Caco-2 (cell line): ENCODE results near the gene CNN3. TPM values are rescaled to one million over a fixed set of nuclear protein-coding genes. Genes with fewer than 3 reads are reported as not detected.

Experiments used
- BruUV-seq: library from RNA; stranded (reverse); fragments of 400-500 nt; replicated peaks from 2 replicates; lab custom pipeline; 2021; lab: Mats Ljungman, UMichigan
- CTCF ChIA-PET: fragments of 300-600 bp; sonication (Branson Sonifier 250); formaldehyde crosslinking; loops from one replicate; lab custom pipeline; 2022; ENCODE audit warnings: antibody characterized with exemption; lab: Charles Lee
- POLR2A ChIA-PET: fragments of 300-600 bp; sonication (Branson Sonifier 250); formaldehyde crosslinking; loops from one replicate; lab custom pipeline; 2022; ENCODE audit warnings: antibody characterized with exemption; lab: Charles Lee
- DNase-seq, 2 experiments: peaks; one replicate each; pipeline versions ENCODE4 v3.0.0 to v3.0.0-alpha.2; 2020 to 2022
- H3K27me3 ChIP-seq: replicated peaks from 2 replicates; pipeline ENCODE4 v1.6.0; 2011; ENCODE audit warnings: low read length; ENCODE audit not compliant: control insufficient read depth, insufficient read depth
- H3K36me3 ChIP-seq: 2 replicates; pipeline ENCODE4 v1.5.1; 2011; ENCODE audit warnings: low read length; ENCODE audit not compliant: control insufficient read depth, insufficient read depth
- H3K4me1 ChIP-seq: fragments of 250-450 bp; sonication (Bioruptor Pico); 2 replicates; pipeline ENCODE4 v1.5.1; 2020; ENCODE audit warnings: mild to moderate bottlenecking
- H3K4me3 ChIP-seq: 2 replicates; pipeline ENCODE4 v1.5.1; 2011; ENCODE audit warnings: low read depth, mild to moderate bottlenecking, control low read depth, low read length
- H3K9me3 ChIP-seq: fragments of 250-450 bp; sonication (Bioruptor Pico); 2 replicates; pipeline ENCODE4 v1.5.1; 2020; ENCODE audit warnings: mild to moderate bottlenecking, moderate library complexity
- H3K27ac Mint-ChIP-seq: one replicate; pipeline ENCODE4 v1.8.0; 2022; ENCODE audit warnings: mixed read lengths; ENCODE audit not compliant: unreplicated experiment
- H3K27me3 Mint-ChIP-seq: one replicate; pipeline ENCODE4 v1.8.0; 2022; ENCODE audit warnings: mixed read lengths; ENCODE audit not compliant: insufficient read depth, unreplicated experiment
- H3K36me3 Mint-ChIP-seq: one replicate; pipeline ENCODE4 v1.8.0; 2022; ENCODE audit warnings: mild to moderate bottlenecking, mixed read lengths; ENCODE audit not compliant: insufficient read depth, unreplicated experiment
- H3K4me1 Mint-ChIP-seq: one replicate; pipeline ENCODE4 v1.8.0; 2022; ENCODE audit warnings: low read depth, mixed read lengths; ENCODE audit not compliant: unreplicated experiment
- H3K4me3 Mint-ChIP-seq: one replicate; pipeline ENCODE4 v1.8.0; 2022; ENCODE audit warnings: mild to moderate bottlenecking, moderate library complexity, mixed read lengths; ENCODE audit not compliant: unreplicated experiment
- H3K9me3 Mint-ChIP-seq: one replicate; pipeline ENCODE4 v1.8.0; 2022; ENCODE audit warnings: mixed read lengths; ENCODE audit not compliant: unreplicated experiment
- intact Hi-C: fragments of 100-400 bp; cut with micrococcal nuclease; formaldehyde crosslinking; loops from one replicate; pipeline ENCODE4 v1.10.0; 2022; ENCODE audit not compliant: unreplicated experiment
- total RNA-seq: library from RNA; stranded (reverse); gene quantifications from 2 replicates; pipeline ENCODE4 v1.2.3, GENCODE V29; 2022
- TF ChIP-seq, protein P1 (sequence below), 2 experiments: fragments of 200-600 bp in 1 of 2; IDR thresholded peaks; 1 replicate in 1 of 2; 2 replicates in 1 of 2; pipeline versions ENCODE4 v1.5.1 to v1.8.0; 2011 to 2022; ENCODE audit warnings: antibody characterized with exemption in 1 of 2, control low read depth in 1 of 2, inconsistent platforms in 1 of 2, low read depth in 1 of 2, low read length in 1 of 2, mild to moderate bottlenecking in 1 of 2, moderate library complexity in 1 of 2; ENCODE audit not compliant: insufficient read depth in 1 of 2, severe bottlenecking in 1 of 2, unreplicated experiment in 1 of 2

CNN3 gene
- total RNA-seq, 1 experiment from 2014 or later, result 329 TPM

DNA sequence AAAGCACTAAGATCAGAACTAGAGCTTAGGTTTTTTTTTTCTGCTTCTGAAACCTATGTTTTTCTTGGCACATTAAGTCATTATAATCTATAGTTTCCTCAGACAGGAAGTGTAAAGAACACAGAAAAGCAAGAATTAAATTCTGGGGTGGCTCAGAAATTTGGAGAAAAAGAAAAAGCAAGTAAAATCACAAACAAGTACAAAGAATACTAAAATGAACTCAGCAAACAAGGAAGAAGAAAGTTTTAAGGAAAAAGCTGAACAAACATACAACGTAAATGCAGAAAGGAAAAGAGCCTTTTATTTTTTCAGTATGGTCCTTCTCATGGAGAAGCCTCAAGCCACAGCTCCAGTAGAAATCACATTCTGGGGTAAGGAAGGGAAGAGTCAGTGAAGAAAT lies 8.6 kb upstream of the CNN3 start:
- Histone ChIP-seq H3K27me3 (no peaks in the 10 kb centered on the region), H3K4me1 (peaks cover 50% of the 10 kb centered on the region), H3K36me3 (no peaks in the 10 kb centered on the region), H3K9me3 (no peaks in the 10 kb centered on the region), H3K4me3 (no peak overlapping the region)
- TF ChIP-seq, protein P1, sequence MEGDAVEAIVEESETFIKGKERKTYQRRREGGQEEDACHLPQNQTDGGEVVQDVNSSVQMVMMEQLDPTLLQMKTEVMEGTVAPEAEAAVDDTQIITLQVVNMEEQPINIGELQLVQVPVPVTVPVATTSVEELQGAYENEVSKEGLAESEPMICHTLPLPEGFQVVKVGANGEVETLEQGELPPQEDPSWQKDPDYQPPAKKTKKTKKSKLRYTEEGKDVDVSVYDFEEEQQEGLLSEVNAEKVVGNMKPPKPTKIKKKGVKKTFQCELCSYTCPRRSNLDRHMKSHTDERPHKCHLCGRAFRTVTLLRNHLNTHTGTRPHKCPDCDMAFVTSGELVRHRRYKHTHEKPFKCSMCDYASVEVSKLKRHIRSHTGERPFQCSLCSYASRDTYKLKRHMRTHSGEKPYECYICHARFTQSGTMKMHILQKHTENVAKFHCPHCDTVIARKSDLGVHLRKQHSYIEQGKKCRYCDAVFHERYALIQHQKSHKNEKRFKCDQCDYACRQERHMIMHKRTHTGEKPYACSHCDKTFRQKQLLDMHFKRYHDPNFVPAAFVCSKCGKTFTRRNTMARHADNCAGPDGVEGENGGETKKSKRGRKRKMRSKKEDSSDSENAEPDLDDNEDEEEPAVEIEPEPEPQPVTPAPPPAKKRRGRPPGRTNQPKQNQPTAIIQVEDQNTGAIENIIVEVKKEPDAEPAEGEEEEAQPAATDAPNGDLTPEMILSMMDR (IDR thresholded peaks at IDR 0.05; ENCODE audit: insufficient read depth in 1 of 2, low read depth in 1 of 2, low read length in 1 of 2, severe bottlenecking in 1 of 2, unreplicated experiment in 1 of 2), result no peak
- no TSS peak for BruUV-seq
- intact Hi-C loops, result no loop called here
- Mint-ChIP-seq H3K9me3 (no peaks in the 10 kb centered on the region), H3K4me1 (peaks cover 29% of the 10 kb centered on the region), H3K36me3 (peaks cover 29% of the 10 kb centered on the region), H3K27me3 (no peaks in the 10 kb centered on the region), H3K4me3 (peak overlapping the region; percentile 39), H3K27ac (peak overlapping the region; percentile 92)
- POLR2A ChIA-PET, result no interaction called here
- DNase-seq, result no peak
- CTCF ChIA-PET, result interaction anchor here (1.0 kb wide), 1 partner anchor 298 kb away, joined by 8 read pairs; no protein-coding TSS in a partner anchor

DNA sequence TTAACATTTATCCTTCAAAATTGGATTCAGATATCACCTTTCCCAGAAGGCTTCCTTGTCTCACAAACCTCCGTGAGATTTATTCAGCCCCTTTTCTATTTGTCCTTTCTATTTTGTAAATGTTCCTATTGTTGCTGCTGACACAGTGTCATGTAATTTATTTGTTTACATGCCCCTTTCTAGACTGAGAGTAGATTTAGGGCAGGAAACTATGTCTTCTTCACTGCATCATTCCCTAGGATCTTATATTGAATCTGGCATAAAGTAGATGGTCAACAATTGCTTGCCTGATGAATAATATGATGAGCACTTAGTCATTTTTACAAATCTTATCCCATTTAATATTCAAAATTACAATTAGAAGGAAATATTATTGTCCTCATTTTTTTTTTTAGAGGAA lies 8.1 kb upstream of the CNN3 start:
- Mint-ChIP-seq H3K9me3 (no peaks in the 10 kb centered on the region), H3K36me3 (peaks cover 27% of the 10 kb centered on the region), H3K27me3 (no peaks in the 10 kb centered on the region), H3K4me3 (no peak overlapping the region), H3K4me1 (peaks cover 29% of the 10 kb centered on the region), H3K27ac (peak overlapping the region; percentile 92)
- CTCF ChIA-PET, result no interaction called here
- Histone ChIP-seq H3K4me3 (no peak overlapping the region), H3K9me3 (no peaks in the 10 kb centered on the region), H3K27me3 (no peaks in the 10 kb centered on the region), H3K4me1 (peaks cover 53% of the 10 kb centered on the region), H3K36me3 (no peaks in the 10 kb centered on the region)
- TF ChIP-seq, protein P1 (IDR thresholded peaks at IDR 0.05; ENCODE audit: insufficient read depth in 1 of 2, low read depth in 1 of 2, low read length in 1 of 2, severe bottlenecking in 1 of 2, unreplicated experiment in 1 of 2), result no peak
- POLR2A ChIA-PET, result no interaction called here
- intact Hi-C loops, result no loop called here
- DNase-seq, result no peak
- no TSS peak for BruUV-seq

DNA sequence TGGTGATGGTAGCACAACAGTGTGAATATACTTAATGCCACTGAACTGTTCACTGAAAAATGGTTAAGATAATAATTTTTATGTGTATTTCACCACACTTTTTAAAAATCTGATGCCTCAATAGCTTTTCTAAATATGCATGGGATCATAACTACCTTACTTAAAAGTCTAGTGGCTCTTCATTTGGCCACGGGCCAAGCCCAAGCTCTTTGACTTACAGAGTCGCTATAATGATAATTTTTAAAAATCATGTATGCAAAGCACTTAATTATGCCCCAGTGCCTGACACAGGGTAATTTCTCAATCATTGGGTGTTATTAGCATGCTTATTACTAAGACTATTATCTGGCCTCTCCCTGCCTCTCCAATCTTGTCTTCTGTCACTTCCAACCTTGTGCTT lies 7.6 kb upstream of the CNN3 start:
- Mint-ChIP-seq H3K27ac (no peak overlapping the region), H3K36me3 (peaks cover 27% of the 10 kb centered on the region), H3K4me3 (no peak overlapping the region), H3K4me1 (peaks cover 29% of the 10 kb centered on the region), H3K27me3 (no peaks in the 10 kb centered on the region), H3K9me3 (no peaks in the 10 kb centered on the region)
- ChIA-PET CTCF (no interaction called here), POLR2A (no interaction called here)
- Histone ChIP-seq H3K9me3 (no peaks in the 10 kb centered on the region), H3K36me3 (no peaks in the 10 kb centered on the region), H3K4me1 (peaks cover 53% of the 10 kb centered on the region), H3K4me3 (no peak overlapping the region), H3K27me3 (no peaks in the 10 kb centered on the region)
- no TSS peak for BruUV-seq
- no peak for DNase-seq
- TF ChIP-seq, protein P1 (IDR thresholded peaks at IDR 0.05; ENCODE audit: insufficient read depth in 1 of 2, low read depth in 1 of 2, low read length in 1 of 2, severe bottlenecking in 1 of 2, unreplicated experiment in 1 of 2), result no peak
- intact Hi-C loops, result no loop called here
